ENCODE results near the gene TMA7. TPM values are rescaled to one million over a fixed set of nuclear protein-coding genes. Genes with fewer than 3 reads are reported as not detected.

Gene TMA7
- total and polyA plus RNA-seq, 10 of the 15 experiments (the other 5 are each of a cell fraction or from before 2014, with no cell fraction given), result 319 to 1,760 (median 752) TPM

DNA sequence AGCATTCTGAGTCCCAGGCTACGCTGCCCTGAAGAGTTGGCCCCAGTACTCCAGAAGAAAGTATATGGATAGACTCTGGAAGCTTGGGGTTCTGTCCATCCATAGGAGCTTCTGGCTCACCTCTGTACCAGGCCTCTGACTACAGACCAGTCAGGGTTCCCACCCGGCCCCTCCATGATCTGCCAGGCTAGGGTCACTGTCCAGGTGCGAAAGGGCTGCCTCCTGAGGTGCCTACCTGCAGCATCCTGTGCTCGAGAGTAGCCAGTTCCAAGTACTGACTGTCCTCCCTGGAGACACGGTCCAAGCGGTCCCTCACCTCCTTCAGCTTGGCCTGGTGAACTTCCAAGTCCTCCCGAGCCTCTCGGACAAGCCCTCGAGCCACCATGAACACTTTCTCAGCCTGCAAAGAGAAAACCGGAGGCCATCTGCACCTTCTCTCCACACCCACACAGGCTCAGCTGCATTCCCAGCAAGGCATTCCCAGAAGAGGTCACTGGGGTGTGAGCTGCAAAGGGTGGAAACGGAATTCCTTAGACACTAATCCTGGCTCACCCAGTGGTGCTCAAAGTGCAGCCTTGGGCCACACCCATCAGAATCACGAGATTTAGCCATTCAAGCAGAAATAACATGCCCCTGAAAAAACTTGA is 6.5 kb upstream of the TMA7 start:
- no peak overlapping the region for H3K4me2 ChIP-seq (ENCODE audit: control insufficient read depth, insufficient read depth)
- POLR2A ChIA-PET, result no interaction called here

More for the DNA sequence above, 6.5 kb upstream of the TMA7 start:
- DNase-seq (ENCODE audit: low read depth, low spot score), result no peak
- WGBS (ENCODE audit: insufficient coverage, insufficient replicate concordance, low lambda C conversion rate, missing lambda C conversion rate), result 89% methylated on average over 12 of the region's 12 CpGs
- H2AFZ ChIP-seq (ENCODE audit: control insufficient read depth, low read depth, low read length), result no peak overlapping the region
- peaks cover 2 to 16% of the 10 kb centered on the region in 2 experiments; a peak in 2 of 4 replicates for H3K36me3 ChIP-seq (ENCODE audit: control insufficient read depth in 2 of 2, insufficient read depth in 2 of 2, low read length in 1 of 2)
- intact Hi-C loops (cut with micrococcal nuclease; ENCODE audit: unreplicated experiment), result no loop called here
- ChIA-PET SMC1A (ENCODE audit: uncharacterized antibody, unreplicated experiment) (interaction anchor here (0.9 to 11.5 kb wide), 5 partner anchors 32 to 203 kb away, joined by 3 to 287 read pairs (median 3); no protein-coding TSS in a partner anchor), CTCF (interaction anchor here (0.5 to 12.5 kb wide), 10 partner anchors 25 to 527 kb away, joined by 3 to 757 read pairs (median 20); partner anchors contain the start of genes CAMP and PFKFB4), RAD21 (ENCODE audit: unreplicated experiment) (interaction anchor here (1.1 to 2.7 kb wide), 2 partner anchors 32 to 125 kb away, joined by 4 to 28 read pairs; no protein-coding TSS in a partner anchor)
- H3K9ac ChIP-seq (ENCODE audit: control insufficient read depth, insufficient read depth, low read length), result no peak overlapping the region
- FAIRE-seq, result no peak
- peaks cover 25% of the 10 kb centered on the region for H3K4me1 ChIP-seq (ENCODE audit: control insufficient read depth, insufficient read depth, low read length)
- H3K4me3 ChIP-seq, result no peak overlapping the region
- no TSS peak for BruUV-seq (replicated peaks)
- peaks cover under 1% of the 10 kb centered on the region for H3K79me2 ChIP-seq (ENCODE audit: control insufficient read depth, insufficient read depth, low read length)
- in situ Hi-C loops (cut with MboI), result no loop called here
- no peaks in the 10 kb centered on the region for H3K27me3 ChIP-seq (replicated peaks in 1 of 2; ENCODE audit: control insufficient read depth in 2 of 2, insufficient read depth in 2 of 2, low read length in 1 of 2)
- ATAC-seq, result no peak
- H4K20me1 ChIP-seq (ENCODE audit: control insufficient read depth, insufficient read depth), result no peaks in the 10 kb centered on the region
- TF ChIP-seq KAT2A (conservative IDR thresholded peaks at IDR 0.05; ENCODE audit: control insufficient read depth, low read depth, low read length), result no peak
- TF ChIP-seq, protein P1, sequence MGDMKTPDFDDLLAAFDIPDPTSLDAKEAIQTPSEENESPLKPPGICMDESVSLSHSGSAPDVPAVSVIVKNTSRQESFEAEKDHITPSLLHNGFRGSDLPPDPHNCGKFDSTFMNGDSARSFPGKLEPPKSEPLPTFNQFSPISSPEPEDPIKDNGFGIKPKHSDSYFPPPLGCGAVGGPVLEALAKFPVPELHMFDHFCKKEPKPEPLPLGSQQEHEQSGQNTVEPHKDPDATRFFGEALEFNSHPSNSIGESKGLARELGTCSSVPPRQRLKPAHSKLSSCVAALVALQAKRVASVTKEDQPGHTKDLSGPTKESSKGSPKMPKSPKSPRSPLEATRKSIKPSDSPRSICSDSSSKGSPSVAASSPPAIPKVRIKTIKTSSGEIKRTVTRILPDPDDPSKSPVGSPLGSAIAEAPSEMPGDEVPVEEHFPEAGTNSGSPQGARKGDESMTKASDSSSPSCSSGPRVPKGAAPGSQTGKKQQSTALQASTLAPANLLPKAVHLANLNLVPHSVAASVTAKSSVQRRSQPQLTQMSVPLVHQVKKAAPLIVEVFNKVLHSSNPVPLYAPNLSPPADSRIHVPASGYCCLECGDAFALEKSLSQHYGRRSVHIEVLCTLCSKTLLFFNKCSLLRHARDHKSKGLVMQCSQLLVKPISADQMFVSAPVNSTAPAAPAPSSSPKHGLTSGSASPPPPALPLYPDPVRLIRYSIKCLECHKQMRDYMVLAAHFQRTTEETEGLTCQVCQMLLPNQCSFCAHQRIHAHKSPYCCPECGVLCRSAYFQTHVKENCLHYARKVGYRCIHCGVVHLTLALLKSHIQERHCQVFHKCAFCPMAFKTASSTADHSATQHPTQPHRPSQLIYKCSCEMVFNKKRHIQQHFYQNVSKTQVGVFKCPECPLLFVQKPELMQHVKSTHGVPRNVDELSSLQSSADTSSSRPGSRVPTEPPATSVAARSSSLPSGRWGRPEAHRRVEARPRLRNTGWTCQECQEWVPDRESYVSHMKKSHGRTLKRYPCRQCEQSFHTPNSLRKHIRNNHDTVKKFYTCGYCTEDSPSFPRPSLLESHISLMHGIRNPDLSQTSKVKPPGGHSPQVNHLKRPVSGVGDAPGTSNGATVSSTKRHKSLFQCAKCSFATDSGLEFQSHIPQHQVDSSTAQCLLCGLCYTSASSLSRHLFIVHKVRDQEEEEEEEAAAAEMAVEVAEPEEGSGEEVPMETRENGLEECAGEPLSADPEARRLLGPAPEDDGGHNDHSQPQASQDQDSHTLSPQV (IDR thresholded peaks at IDR 0.05), result no peak
- TF ChIP-seq SIN3A (IDR thresholded peaks at IDR 0.05; ENCODE audit: low read depth, low read length), result no peak
- no peak for TF ChIP-seq SMARCA5 (IDR thresholded peaks at IDR 0.05)
- no peak for TF ChIP-seq NR2C1 (IDR thresholded peaks at IDR 0.05)
- no peak for TF ChIP-seq NFXL1 (IDR thresholded peaks at IDR 0.05; ENCODE audit: borderline replicate concordance)
- no peak for TF ChIP-seq STAT3 (IDR thresholded peaks at IDR 0.05; ENCODE audit: low read depth, low read length)
- TF ChIP-seq ZBED1 (IDR thresholded peaks at IDR 0.05; ENCODE audit: borderline replicate concordance), result no peak
- no peak for TF ChIP-seq EED (IDR thresholded peaks at IDR 0.05; ENCODE audit: low read depth)
- TF ChIP-seq FOXK2 (IDR thresholded peaks at IDR 0.05), result no peak
- no peak for TF ChIP-seq CREM (IDR thresholded peaks at IDR 0.05; ENCODE audit: low read depth)
- TF ChIP-seq ZZZ3 (IDR thresholded peaks at IDR 0.05; ENCODE audit: control insufficient read depth, insufficient read length, low read depth), result no peak
- TF ChIP-seq ZNF217 (IDR thresholded peaks at IDR 0.05), result no peak
- no peak for TF ChIP-seq SRF (IDR thresholded peaks at IDR 0.05; ENCODE audit: low read depth in 2 of 2, low read length in 2 of 2)
- TF ChIP-seq, protein P2, sequence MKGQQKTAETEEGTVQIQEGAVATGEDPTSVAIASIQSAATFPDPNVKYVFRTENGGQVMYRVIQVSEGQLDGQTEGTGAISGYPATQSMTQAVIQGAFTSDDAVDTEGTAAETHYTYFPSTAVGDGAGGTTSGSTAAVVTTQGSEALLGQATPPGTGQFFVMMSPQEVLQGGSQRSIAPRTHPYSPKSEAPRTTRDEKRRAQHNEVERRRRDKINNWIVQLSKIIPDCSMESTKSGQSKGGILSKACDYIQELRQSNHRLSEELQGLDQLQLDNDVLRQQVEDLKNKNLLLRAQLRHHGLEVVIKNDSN (IDR thresholded peaks at IDR 0.05; ENCODE audit: borderline replicate concordance, extremely low read length, insufficient read depth, low read depth, low read length), result no peak
- no peak for TF ChIP-seq PAX8 (IDR thresholded peaks at IDR 0.05)
- TF ChIP-seq, protein P3, sequence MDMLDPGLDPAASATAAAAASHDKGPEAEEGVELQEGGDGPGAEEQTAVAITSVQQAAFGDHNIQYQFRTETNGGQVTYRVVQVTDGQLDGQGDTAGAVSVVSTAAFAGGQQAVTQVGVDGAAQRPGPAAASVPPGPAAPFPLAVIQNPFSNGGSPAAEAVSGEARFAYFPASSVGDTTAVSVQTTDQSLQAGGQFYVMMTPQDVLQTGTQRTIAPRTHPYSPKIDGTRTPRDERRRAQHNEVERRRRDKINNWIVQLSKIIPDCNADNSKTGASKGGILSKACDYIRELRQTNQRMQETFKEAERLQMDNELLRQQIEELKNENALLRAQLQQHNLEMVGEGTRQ (IDR thresholded peaks at IDR 0.05; ENCODE audit: borderline replicate concordance, low read depth, low read length), result no peak
- TF ChIP-seq HCFC1 (IDR thresholded peaks at IDR 0.05; ENCODE audit: low read length), result no peak
- no peaks in the 10 kb centered on the region for H3K9me3 ChIP-seq (replicated peaks; ENCODE audit: control insufficient read depth, insufficient read depth, low read length)
- peak overlapping the region; percentile 54 for H3K27ac ChIP-seq (ENCODE audit: control insufficient read depth, insufficient read depth)

Measured in GM12878 (cell line).